Ascending aorta (tissue), 2 donors: Measurements from ENCODE around the gene INTS3. TPM values are rescaled to one million over a fixed set of nuclear protein-coding genes. Genes with fewer than 3 reads are reported as not detected.

Experiments
- DNase-seq, 2 donors: peaks; one replicate each; pipeline ENCODE4 v3.0.0-alpha.2; 2019; ENCODE audit warnings: low spot score in 2 of 2
- H3K27ac ChIP-seq, 2 donors: fragments of 200-600 bp; sonication (generic); one replicate each; pipeline ENCODE4 v1.5.1; 2016 to 2017; ENCODE audit warnings: mild to moderate bottlenecking in 1 of 2
- H3K27me3 ChIP-seq: fragments of 200-600 bp; sonication (generic); one replicate; pipeline ENCODE4 v1.5.1; 2017
- H3K36me3 ChIP-seq, 2 donors: fragments of 200-600 bp; sonication (generic); one replicate each; pipeline ENCODE4 v1.5.1; 2016
- H3K4me1 ChIP-seq, 2 donors: fragments of 200-600 bp; sonication (generic); one replicate each; pipeline ENCODE4 v1.5.1; 2016 to 2017; ENCODE audit warnings: mild to moderate bottlenecking in 1 of 2
- H3K4me3 ChIP-seq, 2 donors: fragments of 200-600 bp; sonication (generic); one replicate each; pipeline ENCODE4 v1.5.1; 2016 to 2017; ENCODE audit warnings: mild to moderate bottlenecking in 1 of 2
- H3K9me3 ChIP-seq, 2 donors: fragments of 200-600 bp; sonication (generic); one replicate each; pipeline ENCODE4 v1.5.1; 2016
- intact Hi-C: fragments of 100-400 bp; cut with DNase I; formaldehyde crosslinking; loops from one replicate; pipeline ENCODE4 v1.15.1; 2023
- total RNA-seq: library from RNA; depleted of rRNA; stranded (reverse); fragments of >200 nt; gene quantifications from one replicate; pipeline ENCODE4 v1.1.0, GENCODE V29; 2016
- TF ChIP-seq, protein P1 (sequence below), 3 experiments: fragments of 200-600 bp in 2 of 3; fragments of 450-650 bp in 1 of 3; sonication (generic) in 2 of 3; IDR thresholded peaks; one replicate each; pipeline ENCODE4 v1.5.1; 2016 to 2019; ENCODE audit warnings: antibody characterized with exemption in 3 of 3, mild to moderate bottlenecking in 1 of 3, moderate library complexity in 1 of 3

Gene INTS3, protein sequence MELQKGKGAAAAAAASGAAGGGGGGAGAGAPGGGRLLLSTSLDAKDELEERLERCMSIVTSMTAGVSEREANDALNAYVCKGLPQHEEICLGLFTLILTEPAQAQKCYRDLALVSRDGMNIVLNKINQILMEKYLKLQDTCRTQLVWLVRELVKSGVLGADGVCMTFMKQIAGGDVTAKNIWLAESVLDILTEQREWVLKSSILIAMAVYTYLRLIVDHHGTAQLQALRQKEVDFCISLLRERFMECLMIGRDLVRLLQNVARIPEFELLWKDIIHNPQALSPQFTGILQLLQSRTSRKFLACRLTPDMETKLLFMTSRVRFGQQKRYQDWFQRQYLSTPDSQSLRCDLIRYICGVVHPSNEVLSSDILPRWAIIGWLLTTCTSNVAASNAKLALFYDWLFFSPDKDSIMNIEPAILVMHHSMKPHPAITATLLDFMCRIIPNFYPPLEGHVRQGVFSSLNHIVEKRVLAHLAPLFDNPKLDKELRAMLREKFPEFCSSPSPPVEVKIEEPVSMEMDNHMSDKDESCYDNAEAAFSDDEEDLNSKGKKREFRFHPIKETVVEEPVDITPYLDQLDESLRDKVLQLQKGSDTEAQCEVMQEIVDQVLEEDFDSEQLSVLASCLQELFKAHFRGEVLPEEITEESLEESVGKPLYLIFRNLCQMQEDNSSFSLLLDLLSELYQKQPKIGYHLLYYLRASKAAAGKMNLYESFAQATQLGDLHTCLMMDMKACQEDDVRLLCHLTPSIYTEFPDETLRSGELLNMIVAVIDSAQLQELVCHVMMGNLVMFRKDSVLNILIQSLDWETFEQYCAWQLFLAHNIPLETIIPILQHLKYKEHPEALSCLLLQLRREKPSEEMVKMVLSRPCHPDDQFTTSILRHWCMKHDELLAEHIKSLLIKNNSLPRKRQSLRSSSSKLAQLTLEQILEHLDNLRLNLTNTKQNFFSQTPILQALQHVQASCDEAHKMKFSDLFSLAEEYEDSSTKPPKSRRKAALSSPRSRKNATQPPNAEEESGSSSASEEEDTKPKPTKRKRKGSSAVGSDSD
- 55.9 TPM for total RNA-seq

DNA sequence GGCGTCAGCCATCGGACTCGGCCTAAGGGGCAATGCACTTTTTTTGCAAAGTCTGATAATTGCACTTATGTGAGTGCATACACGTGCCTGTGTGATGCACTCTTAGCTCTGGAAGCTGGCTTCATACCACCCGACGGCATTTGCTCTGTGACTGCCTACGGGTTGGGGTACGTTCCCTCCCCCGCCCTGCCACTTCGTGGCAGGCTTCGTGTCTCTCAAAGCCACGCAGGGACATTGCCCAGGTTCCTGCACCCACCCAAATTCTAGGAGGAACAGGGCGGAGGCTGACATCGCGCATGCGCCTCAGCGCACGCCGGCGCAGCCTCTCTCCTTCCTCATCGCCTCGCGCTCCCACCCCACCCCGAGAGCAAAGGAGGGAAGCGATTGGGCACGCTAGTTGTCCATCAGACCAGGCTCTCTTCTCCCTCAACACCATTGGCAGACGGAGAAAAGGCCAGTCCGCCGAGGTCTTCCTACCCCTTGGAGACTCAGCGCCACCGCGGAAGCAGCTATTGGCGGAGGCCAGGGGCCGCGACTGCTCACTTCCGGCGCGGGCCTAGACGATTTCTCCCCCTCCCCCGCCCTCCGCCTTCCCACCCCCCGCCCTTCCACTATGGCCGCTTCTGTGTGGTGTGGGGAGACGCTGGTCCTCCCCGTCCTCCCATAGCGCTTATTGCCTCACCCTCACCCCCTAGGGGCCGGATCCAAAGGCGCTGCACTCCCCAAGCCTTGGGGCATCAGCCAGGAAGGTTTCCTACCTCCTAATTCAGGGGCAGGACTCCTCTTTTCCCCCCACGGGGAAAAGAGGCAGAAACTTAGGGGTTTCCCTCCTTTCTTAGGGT, at the start of gene INTS3:
Gene INTS3, plus strand, starts transcription at position 588 of the 842 bp plus-strand sequence. CDS start 585 bp downstream, outside the sequence.
- Histone ChIP-seq H3K36me3 (no peaks in the 10 kb centered on the region), H3K27me3 (no peaks in the 10 kb centered on the region), H3K4me3 (peak within 1 kb of the TSS; percentile 68 to 83), H3K4me1 (peaks cover 0 to 33% of the 10 kb centered on the region in 2 donors), H3K27ac (peak within 1 kb of the TSS; percentile 97 to 98), H3K9me3 (no peaks in the 10 kb centered on the region)
- peak; percentile 99 to 100 for DNase-seq
- TF ChIP-seq, protein P1, sequence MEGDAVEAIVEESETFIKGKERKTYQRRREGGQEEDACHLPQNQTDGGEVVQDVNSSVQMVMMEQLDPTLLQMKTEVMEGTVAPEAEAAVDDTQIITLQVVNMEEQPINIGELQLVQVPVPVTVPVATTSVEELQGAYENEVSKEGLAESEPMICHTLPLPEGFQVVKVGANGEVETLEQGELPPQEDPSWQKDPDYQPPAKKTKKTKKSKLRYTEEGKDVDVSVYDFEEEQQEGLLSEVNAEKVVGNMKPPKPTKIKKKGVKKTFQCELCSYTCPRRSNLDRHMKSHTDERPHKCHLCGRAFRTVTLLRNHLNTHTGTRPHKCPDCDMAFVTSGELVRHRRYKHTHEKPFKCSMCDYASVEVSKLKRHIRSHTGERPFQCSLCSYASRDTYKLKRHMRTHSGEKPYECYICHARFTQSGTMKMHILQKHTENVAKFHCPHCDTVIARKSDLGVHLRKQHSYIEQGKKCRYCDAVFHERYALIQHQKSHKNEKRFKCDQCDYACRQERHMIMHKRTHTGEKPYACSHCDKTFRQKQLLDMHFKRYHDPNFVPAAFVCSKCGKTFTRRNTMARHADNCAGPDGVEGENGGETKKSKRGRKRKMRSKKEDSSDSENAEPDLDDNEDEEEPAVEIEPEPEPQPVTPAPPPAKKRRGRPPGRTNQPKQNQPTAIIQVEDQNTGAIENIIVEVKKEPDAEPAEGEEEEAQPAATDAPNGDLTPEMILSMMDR (IDR thresholded peaks at IDR 0.05): no peak
- intact Hi-C loops: loop anchor here (1.0 kb wide), 2 partner anchors 22 to 29 kb away; no protein-coding TSS in a partner anchor

DNA sequence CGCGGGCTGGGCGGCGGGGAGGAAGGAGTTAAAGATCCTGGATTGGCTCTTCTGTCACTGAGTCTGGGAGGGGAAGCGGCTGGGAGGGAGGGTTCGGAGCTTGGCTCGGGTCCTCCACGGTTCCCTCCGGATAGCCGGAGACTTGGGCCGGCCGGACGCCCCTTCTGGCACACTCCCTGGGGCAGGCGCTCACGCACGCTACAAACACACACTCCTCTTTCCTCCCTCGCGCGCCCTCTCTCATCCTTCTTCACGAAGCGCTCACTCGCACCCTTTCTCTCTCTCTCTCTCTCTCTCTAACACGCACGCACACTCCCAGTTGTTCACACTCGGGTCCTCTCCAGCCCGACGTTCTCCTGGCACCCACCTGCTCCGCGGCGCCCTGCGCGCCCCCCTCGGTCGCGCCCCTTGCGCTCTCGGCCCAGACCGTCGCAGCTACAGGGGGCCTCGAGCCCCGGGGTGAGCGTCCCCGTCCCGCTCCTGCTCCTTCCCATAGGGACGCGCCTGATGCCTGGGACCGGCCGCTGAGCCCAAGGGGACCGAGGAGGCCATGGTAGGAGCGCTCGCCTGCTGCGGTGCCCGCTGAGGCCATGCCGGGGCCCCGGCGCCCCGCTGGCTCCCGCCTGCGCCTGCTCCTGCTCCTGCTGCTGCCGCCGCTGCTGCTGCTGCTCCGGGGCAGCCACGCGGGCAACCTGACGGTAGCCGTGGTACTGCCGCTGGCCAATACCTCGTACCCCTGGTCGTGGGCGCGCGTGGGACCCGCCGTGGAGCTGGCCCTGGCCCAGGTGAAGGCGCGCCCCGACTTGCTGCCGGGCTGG, 49.1 kb upstream of the INTS3 start, which contains the start of gene NPR1:
Gene NPR1, plus strand, starts transcription at position 170 of the 818 bp plus-strand sequence. Its CDS starts 421 bp downstream, at position 591.
- TF ChIP-seq, protein P1 (IDR thresholded peaks at IDR 0.05): no peak
- intact Hi-C loops: loop anchor here (1.0 to 5.0 kb wide), 2 partner anchors 71 to 309 kb away; partner anchors contain the start of gene RAB13
- Histone ChIP-seq H3K27me3 (no peaks in the 10 kb centered on the region), H3K9me3 (no peaks in the 10 kb centered on the region), H3K4me1 (peaks cover 5 to 12% of the 10 kb centered on the region in 2 donors), H3K4me3 (peak within 1 kb of the TSS; percentile 81 to 92), H3K27ac (peak within 1 kb of the TSS; percentile 88 to 96), H3K36me3 (peaks cover 20 to 24% of the 10 kb centered on the region in 2 donors)
- peak in 1 of 2 donors; percentile 89 for DNase-seq

DNA sequence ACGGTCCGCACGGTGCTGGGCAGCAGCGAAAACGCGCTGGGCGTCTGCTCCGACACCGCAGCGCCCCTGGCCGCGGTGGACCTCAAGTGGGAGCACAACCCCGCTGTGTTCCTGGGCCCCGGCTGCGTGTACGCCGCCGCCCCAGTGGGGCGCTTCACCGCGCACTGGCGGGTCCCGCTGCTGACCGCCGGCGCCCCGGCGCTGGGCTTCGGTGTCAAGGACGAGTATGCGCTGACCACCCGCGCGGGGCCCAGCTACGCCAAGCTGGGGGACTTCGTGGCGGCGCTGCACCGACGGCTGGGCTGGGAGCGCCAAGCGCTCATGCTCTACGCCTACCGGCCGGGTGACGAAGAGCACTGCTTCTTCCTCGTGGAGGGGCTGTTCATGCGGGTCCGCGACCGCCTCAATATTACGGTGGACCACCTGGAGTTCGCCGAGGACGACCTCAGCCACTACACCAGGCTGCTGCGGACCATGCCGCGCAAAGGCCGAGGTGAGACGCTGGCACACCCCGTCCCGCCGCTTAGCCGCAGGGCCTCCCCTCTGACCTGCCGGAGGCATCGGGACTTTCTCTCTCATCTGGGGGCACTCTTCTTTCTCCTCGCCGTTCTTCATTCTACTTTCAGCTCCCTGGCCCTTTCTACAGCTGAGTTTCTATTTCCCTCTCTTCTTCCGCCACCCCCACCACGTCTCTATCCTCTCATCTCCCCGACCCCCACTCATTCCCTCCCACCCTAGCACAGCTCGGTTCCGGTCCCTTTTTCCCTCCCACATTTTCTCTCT, 48.3 kb upstream of the INTS3 start:
- H3K27ac ChIP-seq: peak overlapping the region; percentile 88 to 96
- intact Hi-C loops: loop anchor here (2.0 to 5.0 kb wide), 2 partner anchors 17 to 308 kb away; partner anchors contain the start of gene RAB13
- no peaks in the 10 kb centered on the region for H3K27me3 ChIP-seq
- peaks cover 20 to 26% of the 10 kb centered on the region in 2 donors for H3K36me3 ChIP-seq
- no peaks in the 10 kb centered on the region for H3K9me3 ChIP-seq
- TF ChIP-seq, protein P1 (IDR thresholded peaks at IDR 0.05): peak in 2 of 3 experiments; percentile 13 to 32
- no peak for DNase-seq
- peaks cover 5 to 13% of the 10 kb centered on the region in 2 donors for H3K4me1 ChIP-seq
- peak overlapping the region; percentile 81 to 92 for H3K4me3 ChIP-seq

DNA sequence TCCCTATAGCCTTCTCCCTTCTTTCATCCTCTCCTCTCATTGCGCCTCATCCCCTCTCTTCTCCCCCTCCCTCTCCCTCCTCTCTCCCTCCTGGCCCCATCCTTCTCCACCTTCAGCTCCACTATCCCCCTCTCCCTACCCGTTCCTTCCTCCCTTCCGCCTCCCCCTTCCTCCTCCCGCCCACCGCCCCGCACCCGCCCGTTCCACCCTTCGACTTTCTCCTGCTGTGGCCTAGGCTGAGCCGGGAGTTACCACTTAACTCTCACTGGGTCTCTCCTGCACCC, 47.8 kb upstream of the INTS3 start:
- Histone ChIP-seq H3K36me3 (peaks cover 20 to 31% of the 10 kb centered on the region in 2 donors), H3K27ac (peak overlapping the region; percentile 88 to 96), H3K4me3 (peak overlapping the region; percentile 81 to 92), H3K9me3 (no peaks in the 10 kb centered on the region), H3K27me3 (no peaks in the 10 kb centered on the region), H3K4me1 (peaks cover 5 to 17% of the 10 kb centered on the region in 2 donors)
- TF ChIP-seq, protein P1 (IDR thresholded peaks at IDR 0.05): no peak
- DNase-seq: no peak
- intact Hi-C loops: loop anchor here (2.0 kb wide), 1 partner anchor 17 kb away; no protein-coding TSS in a partner anchor
